ENCODE measurements around the gene SMIM38.

Gene SMIM38

DNA sequence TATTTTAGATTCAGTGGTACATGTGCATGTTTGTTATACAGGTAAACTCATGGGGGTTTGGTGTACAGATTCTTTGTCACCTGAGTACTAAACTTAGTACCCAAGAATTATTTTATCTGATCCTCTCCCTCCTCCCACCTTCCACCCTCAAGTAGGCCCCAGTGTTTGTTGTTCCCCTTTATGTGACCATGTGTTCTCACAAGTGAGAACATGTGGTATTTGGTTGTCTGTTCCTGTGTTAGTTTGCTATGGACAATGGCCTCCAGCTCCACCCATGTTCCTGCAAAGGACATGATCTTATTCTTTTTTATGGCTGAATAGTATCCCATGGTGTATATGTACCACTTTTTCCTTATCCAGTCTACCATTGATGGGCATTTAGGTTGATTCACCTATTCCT, 6.8 kb downstream of the SMIM38 start:
- DNase-seq: no peak

DNA sequence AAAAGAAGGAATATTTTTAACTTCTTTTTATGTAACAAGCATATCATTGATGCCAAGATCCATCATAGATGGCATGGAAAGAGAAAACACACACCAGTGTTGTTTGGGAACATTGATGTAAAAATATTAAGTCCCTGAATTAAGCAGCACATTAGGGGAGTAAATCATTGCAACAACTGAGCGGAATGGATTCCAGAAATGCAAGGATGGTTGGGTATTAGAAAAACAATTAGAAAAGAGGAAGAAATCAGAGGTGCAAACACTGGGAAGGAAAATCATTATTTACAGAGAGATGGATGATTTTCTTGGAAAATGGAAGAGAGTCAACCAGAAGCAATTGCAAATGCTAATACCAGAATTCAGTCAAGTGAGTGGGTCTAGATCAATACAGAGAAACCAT, 8.1 kb downstream of the SMIM38 start:
- no peak for DNase-seq

- DNase-seq: no peak
These were observed 9.1 kb downstream of the SMIM38 start for GRCh38 chr11:69164824-69165223.

DNA sequence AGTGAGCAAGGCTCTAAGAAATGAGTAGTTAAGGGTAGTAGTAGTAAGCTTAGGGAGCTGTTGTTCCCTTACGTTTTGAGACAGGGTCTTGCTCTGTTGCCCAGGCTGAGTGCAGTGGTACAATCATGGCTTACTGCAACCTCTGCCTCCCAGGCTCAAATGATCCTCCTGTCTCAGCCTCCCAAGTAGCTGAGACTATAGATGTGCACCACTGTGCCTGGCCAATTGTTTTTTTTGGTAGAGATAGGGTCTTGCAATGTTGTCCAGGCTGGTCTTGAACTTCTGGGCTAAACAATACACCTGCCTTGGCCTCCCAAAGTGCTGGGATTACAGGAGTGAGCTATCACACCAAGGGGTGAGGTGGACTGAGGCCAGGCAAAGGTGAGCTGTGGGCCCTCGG, 10.0 kb downstream of the SMIM38 start:
- no peak for DNase-seq

DNA sequence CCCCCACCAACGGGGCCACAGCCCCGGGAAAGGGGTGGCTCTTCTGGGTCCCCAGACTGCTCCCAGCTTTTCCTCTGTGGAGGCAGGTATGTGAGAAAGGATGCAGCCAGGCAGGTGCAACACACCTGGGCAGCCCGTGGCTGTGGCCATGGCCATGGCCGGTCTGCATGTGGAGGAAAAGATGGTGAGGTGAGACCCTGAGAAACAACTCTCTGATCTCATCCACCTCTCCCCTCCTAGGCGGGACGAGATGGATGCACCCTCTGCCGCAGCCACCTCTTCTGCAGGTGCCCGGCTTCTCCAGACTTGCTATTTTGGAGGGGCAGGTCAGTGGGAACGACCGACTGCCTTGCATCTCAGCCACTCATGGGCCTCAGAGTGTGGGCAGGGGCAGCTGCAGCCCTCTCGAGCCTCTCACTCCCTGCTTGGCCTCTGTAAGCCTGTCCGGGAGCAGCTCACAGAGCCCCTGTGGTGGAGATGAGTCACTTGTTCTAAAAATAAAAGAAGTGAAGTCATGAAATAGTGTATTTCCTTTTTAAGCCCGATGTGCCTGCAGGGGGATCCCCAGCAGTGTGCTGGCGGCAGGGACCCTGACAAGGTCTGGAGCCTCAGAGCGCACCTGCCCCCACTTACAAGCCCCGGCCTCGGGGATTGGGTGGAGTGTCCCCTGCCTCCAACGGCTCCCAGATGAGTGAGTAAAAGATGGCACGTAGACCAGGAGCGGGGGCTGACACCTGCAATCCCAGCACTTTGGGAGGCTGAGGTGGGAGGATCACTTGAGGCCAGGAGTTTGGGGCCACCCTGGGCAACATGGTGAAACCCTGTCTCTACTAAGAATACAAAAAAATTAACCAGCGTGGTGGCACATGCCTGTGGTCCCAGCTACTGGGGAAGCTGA, 10.7 kb downstream of the SMIM38 start:
- DNase-seq: peak; percentile 86

DNA sequence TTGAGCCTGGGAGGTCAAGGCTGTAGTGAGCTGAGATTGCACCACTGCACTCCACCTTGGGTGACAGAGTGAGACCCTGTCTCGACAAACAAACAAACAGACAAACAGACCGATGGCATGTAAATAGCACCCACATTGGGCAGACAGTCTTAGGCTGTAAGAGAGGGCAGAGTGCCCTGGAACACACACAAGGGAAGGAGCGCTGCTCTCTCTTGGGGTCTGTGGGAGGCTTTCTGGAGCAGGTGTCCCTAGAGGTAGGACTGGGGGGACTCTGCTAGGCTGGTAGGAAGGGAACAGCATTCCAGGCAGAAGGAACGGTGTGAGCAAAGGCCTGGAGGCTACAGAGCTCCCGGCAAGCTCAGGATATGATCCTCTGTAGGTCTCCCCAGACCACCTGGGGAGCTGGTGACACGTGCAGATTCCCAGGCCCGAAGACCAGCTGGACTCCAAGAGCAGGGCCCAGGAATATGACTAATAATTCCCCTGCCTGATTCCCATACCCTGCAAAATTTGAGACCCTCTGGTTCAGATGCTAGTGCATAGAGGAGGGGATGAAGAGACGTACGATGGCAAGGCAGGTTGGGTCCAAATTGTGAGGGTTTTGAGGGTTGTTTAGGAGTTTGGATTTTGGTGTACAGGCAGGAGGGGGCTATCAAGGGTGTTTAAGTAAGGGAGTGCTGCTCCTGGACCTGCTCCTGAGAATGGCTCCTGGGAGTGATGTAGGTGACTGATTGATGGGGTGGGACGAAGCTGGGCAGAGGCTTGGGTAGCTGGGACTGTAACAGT, 11.6 kb downstream of the SMIM38 start:
- no peak for DNase-seq

DNA sequence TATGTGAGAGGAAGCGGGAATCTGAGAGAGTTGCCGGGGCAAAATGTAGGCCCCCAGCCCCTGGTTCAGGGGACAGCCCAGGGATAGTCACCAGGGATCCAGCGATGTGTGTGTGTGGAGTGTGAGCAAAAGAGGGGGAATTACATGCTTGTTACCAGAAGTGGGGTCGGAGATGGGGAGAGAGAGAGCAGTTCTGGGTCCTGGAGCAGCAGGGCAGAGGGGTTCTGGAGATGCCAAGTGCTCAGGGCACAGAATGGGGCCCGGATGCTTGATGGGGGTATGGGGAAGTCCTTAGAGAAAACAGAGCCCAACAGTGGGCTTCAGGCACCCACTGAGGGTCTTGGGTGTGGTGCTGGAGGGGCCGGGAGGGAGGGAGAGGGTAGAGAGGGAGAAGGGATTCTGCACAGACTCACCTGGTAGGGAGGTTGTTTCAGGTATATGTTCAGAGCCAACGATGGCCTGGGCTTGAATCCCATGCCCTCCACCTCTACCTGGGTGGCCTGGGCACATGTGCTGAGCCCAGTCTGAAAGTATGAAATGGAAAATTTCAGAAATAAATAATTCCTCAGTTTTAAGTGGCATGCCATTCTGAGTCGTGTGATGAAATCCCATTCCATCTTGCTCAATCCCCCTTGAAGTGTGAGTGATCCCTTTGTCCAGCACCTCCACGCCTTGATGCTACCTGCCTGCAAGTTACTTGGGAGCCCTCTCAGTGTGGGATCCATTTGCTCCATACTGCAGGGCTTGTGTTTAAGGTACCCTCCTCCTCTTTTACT, 12.4 kb downstream of the SMIM38 start:
- DNase-seq: no peak

GRCh38 chr11:69169479-69169878, 13.7 kb downstream of the SMIM38 start:
- DNase-seq: no peak

DNA sequence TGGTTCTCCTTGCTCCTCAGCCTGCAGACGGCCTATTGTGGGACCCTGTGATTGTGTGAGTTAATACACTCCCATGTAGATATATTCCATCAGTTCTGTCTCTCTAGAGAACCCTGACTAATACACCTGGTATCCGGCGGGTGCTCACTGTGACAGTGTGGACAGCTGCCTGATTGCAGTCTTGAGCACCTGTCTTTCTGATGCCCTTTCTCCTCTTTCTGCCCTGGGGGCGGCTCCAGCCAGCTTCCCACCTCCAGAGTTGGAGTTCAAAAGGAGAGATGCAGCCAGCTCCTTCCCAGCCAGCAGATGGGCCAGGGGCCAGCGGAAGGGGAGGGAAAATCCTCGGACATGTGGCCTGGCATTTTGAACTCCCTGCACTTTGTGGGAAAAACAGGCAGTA, 15.0 kb downstream of the SMIM38 start:
- DNase-seq: no peak

DNA sequence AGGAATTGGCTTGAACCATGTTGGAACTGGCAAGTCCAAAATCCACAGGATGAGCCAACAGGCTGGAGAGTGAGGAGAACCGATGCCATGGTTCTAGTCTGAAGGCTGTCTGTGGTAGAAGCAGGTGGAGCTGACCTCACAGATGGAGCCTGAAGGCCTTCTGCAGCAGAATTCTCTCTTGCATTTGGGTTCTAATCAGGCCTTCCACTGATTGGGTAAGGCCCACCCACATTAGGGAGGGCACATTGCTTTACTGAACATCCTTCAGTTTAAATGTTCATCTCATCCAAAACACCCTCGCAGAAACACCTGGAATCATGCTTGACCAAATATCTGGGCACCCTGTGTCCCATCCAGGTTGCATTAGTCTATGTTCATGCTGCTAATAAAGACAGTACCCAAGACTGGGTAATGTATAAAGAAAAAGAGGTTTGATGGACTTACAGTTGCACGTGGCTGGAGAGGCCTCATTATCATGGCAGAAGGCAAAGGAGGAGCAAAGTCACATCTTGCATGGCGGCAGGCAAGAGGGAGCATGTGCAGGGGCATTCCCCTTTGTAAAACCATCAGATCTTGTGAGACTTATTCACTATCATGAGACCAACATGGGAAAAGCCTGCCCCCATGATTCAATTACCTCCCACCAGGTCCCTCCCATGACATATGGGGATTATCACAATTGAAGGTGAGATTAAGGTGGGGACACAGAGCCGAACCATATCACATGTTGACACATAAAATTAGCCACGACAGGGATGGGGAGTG, 15.9 kb downstream of the SMIM38 start:
- peak; percentile 52 for DNase-seq

DNA sequence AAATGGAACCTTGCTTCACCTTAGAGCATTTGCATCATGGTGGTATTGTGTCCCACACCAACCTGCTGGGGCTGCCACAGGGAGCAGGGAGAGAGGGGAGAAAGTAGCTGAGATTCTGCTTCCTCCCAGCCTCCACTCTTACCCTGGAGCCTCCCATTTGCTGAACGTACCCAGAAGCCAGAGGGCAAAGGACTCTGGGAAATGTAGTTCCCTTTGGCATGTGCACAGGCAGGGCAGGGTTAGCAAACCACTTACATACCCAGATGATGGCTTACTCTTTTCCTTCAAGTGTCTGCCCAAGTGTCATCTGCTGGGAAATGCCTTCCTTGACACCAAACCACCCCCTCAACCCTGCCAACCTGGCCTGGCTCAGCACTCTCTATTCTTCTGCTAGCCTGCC, 16.9 kb downstream of the SMIM38 start:
- peak; percentile 39 for DNase-seq

DNA sequence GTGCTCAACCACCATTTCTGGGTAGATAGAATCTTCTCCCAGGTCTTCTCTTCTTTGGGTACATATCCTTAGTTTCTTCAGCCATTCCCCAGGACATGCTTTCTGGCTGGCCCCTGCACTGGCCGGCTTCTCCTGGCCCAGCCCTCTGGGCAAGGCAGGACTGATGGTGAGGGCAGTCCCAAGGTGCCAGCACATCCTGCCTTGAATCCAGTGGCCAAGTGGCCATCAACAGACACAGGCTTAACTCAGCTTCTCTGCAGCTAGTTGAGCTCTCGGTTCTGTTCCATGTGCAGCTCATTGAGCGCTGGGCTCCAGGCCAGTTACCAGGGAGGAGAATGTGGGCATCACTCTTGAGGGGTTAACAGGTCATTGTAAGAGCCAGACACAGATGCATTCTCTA, 17.6 kb downstream of the SMIM38 start:
- no peak for DNase-seq

DNA sequence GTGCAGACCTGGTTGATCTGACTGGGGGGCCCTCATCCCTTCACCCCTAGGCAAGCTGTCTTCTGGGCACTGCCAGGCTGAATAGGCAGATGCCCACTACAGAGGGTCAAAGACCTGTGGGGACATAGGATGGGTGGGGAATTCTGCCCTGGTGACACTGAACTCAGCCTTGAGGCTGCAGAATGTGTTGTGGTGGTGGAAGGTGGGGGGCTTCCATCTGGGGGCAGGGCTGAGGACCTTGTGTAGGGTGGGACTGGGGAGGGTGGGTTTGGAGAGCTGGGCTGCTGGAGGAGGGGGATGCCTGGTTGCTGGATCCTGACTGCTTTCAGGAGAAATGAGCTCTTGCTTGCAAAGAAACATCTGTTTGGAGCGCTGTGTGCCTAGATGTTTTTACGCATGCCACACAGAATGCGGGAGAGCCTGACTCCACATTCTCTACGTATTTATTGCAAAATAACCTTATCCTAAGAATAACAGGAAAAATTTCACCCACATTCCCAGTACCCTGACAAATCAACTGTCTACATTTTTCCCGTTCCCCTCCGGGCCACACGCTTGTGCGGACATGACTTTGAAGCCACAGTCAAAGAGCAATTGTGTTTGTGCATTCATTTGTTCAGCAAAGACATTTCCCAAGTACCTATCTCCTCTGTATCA, 18.3 kb downstream of the SMIM38 start:
- DNase-seq: no peak

GRCh38 chr11:69174841-69175240, 19.1 kb downstream of the SMIM38 start:
- DNase-seq: no peak

GRCh38 chr11:69178819-69179482, 23.2 kb downstream of the SMIM38 start:
- DNase-seq: no peak

DNA sequence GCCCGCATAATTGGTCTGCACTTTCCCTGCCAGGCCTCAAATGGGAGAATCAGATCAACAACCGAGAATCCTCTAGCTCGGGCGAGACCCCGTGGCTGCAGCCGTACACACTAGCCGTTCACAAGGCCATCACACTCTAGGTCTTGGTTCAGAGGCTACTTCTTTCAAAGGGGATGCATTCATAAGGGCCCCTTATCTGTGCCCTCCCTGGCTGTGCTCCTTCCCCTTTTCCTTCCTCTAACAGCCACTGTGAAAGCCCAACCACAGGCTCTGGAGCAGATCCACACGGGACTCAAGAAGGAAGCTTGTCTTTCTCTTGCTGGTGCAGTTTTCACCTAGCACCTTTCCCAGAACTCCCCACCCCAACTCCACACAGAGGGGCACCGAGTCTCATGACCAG, 24.5 kb downstream of the SMIM38 start:
- DNase-seq: no peak

GRCh38 chr11:69180726-69181125, 25.0 kb downstream of the SMIM38 start:
- no peak for DNase-seq

- no peak for DNase-seq
These were observed 27.9 kb downstream of the SMIM38 start for GRCh38 chr11:69183613-69184012.

DNA sequence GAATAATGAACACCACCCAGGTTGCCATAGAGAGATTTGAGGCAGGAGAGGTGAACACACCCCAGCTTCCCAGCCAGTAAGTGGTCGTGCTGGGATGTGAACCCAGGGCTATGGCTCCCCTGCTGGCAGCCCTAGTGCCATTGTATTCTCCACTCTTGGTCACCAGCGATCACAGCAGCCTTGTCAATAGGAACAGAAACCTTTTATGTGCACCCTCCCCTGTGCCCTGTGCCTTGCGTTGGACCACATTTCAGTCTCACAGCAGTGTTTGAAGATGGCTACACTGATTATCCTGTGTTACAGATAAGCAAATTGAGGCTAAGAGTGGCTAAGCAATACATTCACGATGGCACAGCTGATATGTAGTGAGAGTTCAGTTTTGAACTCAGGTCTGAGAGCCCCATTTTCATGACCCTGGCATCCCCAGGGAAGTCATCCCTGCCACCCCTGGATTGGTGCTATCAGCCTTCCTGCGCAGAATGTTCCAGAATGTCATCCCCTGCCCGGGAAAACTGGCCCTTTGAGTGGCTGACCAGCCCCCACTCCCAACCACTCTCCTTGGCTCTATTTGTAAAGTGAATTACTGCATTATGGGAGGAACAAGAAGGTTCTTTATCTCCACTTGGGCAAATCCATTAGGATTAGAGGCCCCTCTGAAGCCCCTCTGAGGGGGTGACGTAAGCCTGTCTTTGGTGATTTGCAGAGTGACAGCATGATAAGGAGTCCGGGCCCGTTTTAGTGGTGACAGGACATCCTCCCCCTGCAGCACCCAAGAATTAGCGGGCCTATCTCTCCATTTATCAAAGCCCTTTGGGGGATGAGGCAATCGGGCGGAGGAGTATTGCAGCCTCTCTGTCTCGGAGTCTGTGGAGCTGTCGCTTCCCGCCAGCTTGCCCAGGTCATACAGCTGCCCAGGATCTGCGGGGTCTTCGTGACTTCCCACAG, 30.9 kb downstream of the SMIM38 start:
- DNase-seq: no peak

DNA sequence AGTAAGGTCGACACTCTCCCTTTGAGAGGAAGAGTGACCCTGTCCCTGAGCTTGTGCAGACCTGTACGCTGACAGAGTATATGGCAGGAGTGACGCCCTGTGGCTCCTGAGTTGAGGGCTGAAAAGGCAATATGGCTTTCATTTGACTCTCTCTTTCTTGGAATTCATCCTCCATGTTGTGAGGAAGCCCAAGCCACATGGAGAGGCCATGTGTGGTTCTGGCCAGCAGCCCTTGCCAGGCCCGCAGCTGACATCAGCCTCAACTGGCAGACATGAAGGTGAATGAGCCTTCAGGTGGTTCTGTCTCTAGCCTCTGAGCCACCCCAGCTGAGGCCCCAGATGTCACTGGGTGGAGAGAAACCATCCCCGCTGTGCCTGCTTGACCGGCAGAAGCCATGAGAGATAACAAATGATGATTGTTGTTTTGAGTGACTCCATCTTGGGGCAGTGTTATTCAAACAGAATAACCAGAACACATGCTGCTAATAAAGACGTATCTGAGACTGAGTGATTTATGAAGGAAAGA, 31.9 kb downstream of the SMIM38 start:
- no peak for DNase-seq

Measured in inflammatory macrophage treated with lipopolysaccharide for 4 hours (primary cell).